Measurements from ENCODE around the gene PACRG. TPM values are rescaled to one million over a fixed set of nuclear protein-coding genes. Genes with fewer than 3 reads are reported as not detected.

The PACRG gene
- total RNA-seq, 2 donors from 2014 or later: 2.9 to 63.8 TPM

GRCh38 chr6:163162007-163162873, 434.5 kb downstream of the PACRG start:
- Histone ChIP-seq H3K27ac (no peak overlapping the region), H3K4me1 (replicated peaks) (no peaks in the 10 kb centered on the region), H3K36me3 (no peaks in the 10 kb centered on the region), H3K4me3 (no peak overlapping the region), H3K27me3 (replicated peaks; ENCODE audit: insufficient read depth) (no peaks in the 10 kb centered on the region), H3K9me3 (no peaks in the 10 kb centered on the region)
- no peak for DNase-seq (ENCODE audit: low spot score)
- TF ChIP-seq CTCF (IDR thresholded peaks at IDR 0.05) (no peak), POLR2A (IDR thresholded peaks at IDR 0.05) (no peak), POLR2AphosphoS5 (IDR thresholded peaks at IDR 0.05) (no peak)
- WGBS: 85% methylated on average over 11 of the region's 11 CpGs
- intact Hi-C loops (cut with DNase I): no loop called here

GRCh38 chr6:163162874-163163213, 435.1 kb downstream of the PACRG start:
- no peak overlapping the region for H3K4me3 ChIP-seq
- 91% methylated on average over 6 of the region's 6 CpGs for WGBS
- H3K27ac ChIP-seq: no peak overlapping the region
- no peaks in the 10 kb centered on the region for H3K36me3 ChIP-seq
- TF ChIP-seq CTCF (IDR thresholded peaks at IDR 0.05) (no peak), POLR2AphosphoS5 (IDR thresholded peaks at IDR 0.05) (no peak), POLR2A (IDR thresholded peaks at IDR 0.05) (no peak)
- H3K27me3 ChIP-seq (replicated peaks; ENCODE audit: insufficient read depth): no peaks in the 10 kb centered on the region
- H3K4me1 ChIP-seq (replicated peaks): no peaks in the 10 kb centered on the region
- intact Hi-C loops (cut with DNase I): no loop called here
- no peak for DNase-seq (ENCODE audit: low spot score)
- no peaks in the 10 kb centered on the region for H3K9me3 ChIP-seq

GRCh38 chr6:163164175-163164900, 436.6 kb downstream of the PACRG start:
- DNase-seq (ENCODE audit: low spot score): no peak
- no peaks in the 10 kb centered on the region for H3K36me3 ChIP-seq
- TF ChIP-seq POLR2A (IDR thresholded peaks at IDR 0.05) (no peak), POLR2AphosphoS5 (IDR thresholded peaks at IDR 0.05) (no peak)
- H3K4me1 ChIP-seq (replicated peaks): no peaks in the 10 kb centered on the region
- intact Hi-C loops (cut with DNase I): no loop called here
- WGBS: 70% methylated on average over 9 of the region's 9 CpGs
- no peaks in the 10 kb centered on the region for H3K27me3 ChIP-seq (replicated peaks; ENCODE audit: insufficient read depth)
- H3K4me3 ChIP-seq: no peak overlapping the region
- H3K9me3 ChIP-seq: no peaks in the 10 kb centered on the region
- no peak overlapping the region for H3K27ac ChIP-seq

GRCh38 chr6:163165155-163165910, 437.6 kb downstream of the PACRG start:
- 90% methylated on average over 22 of the region's 22 CpGs for WGBS
- intact Hi-C loops (cut with DNase I): no loop called here
- H3K27ac ChIP-seq: no peak overlapping the region
- no peak overlapping the region for H3K4me3 ChIP-seq
- TF ChIP-seq POLR2A (IDR thresholded peaks at IDR 0.05) (no peak), CTCF (IDR thresholded peaks at IDR 0.05) (no peak), POLR2AphosphoS5 (IDR thresholded peaks at IDR 0.05) (no peak)
- no peaks in the 10 kb centered on the region for H3K4me1 ChIP-seq (replicated peaks)
- no peaks in the 10 kb centered on the region for H3K27me3 ChIP-seq (replicated peaks; ENCODE audit: insufficient read depth)
- H3K36me3 ChIP-seq: no peaks in the 10 kb centered on the region
- DNase-seq (ENCODE audit: low spot score): no peak
- no peaks in the 10 kb centered on the region for H3K9me3 ChIP-seq

- intact Hi-C loops (cut with DNase I): no loop called here
- DNase-seq (ENCODE audit: low spot score): no peak
- no peaks in the 10 kb centered on the region for H3K27me3 ChIP-seq (replicated peaks; ENCODE audit: insufficient read depth)
- H3K27ac ChIP-seq: no peak overlapping the region
- TF ChIP-seq CTCF (IDR thresholded peaks at IDR 0.05): no peak
- no peak for TF ChIP-seq POLR2AphosphoS5 (IDR thresholded peaks at IDR 0.05)
- TF ChIP-seq POLR2A (IDR thresholded peaks at IDR 0.05): no peak
- no peaks in the 10 kb centered on the region for H3K9me3 ChIP-seq
- no peaks in the 10 kb centered on the region for H3K36me3 ChIP-seq
- H3K4me3 ChIP-seq: no peak overlapping the region
- whole genome bisulfite sequencing: 83% methylated on average over 14 of the region's 14 CpGs
- H3K4me1 ChIP-seq (replicated peaks): no peaks in the 10 kb centered on the region
These were observed 438.1 kb downstream of the PACRG start for GRCh38 chr6:163165922-163166321.

All from prostate gland (tissue), 2 donors.